A549 (cell line): ENCODE data around the gene CTRB2. TPM values are rescaled to one million over a fixed set of nuclear protein-coding genes. Genes with fewer than 3 reads are reported as not detected.

ENCODE experiments used
- ATAC-seq, 2 experiments: fragments of 200-7000 bp in 1 of 2; fragments of >200 bp in 1 of 2; cut with Nextera tagmentation in 1 of 2; cut with Tn5 transposase in 1 of 2; 3 replicates each; pipeline versions ENCODE4 v1.8.0 to v1.9.1; 2018 to 2020; ENCODE audit warnings: mild to moderate bottlenecking in 1 of 2, moderate library complexity in 1 of 2
- CTCF ChIA-PET: fragments of 300-600 bp; sonication (Branson Sonifier 250); formaldehyde crosslinking; extraction: SDS; loops from one replicate; lab custom pipeline; 2021; ENCODE audit warnings: antibody characterized with exemption, inconsistent platforms; lab: Yijun Ruan, JAX
- POLR2A ChIA-PET: fragments of 350-600 bp; formaldehyde crosslinking; extraction: SDS; loops from one replicate; lab custom pipeline; 2021; ENCODE audit warnings: antibody characterized with exemption, inconsistent platforms; lab: Yijun Ruan, JAX
- DNase-seq, 2 experiments: peaks; one replicate each; pipeline versions ENCODE4 v3.0.0 to v3.0.0-alpha.2; 2011 to 2016; ENCODE audit warnings: low read depth in 1 of 2, low spot score in 1 of 2
- FAIRE-seq: peaks from 2 replicates; lab custom pipeline; 2011; peaks lifted over from hg19 to GRCh38; lab: Jason Lieb, UNC
- H3K27ac ChIP-seq, 2 experiments: fragments of >200 bp; sonication (Bioruptor Twin); formaldehyde crosslinking; 3 replicates each; pipeline ENCODE4 v1.5.1; 2016 to 2017
- H3K4me1 ChIP-seq: fragments of >200 bp; sonication (Bioruptor Twin); formaldehyde crosslinking; 3 replicates; pipeline ENCODE4 v1.6.1; 2016
- H3K4me2 ChIP-seq: fragments of >200 bp; sonication (Bioruptor Twin); formaldehyde crosslinking; 3 replicates; pipeline ENCODE4 v1.6.1; 2016
- H3K4me3 ChIP-seq: fragments of >200 bp; sonication (Bioruptor Twin); formaldehyde crosslinking; 3 replicates; pipeline ENCODE4 v1.5.1; 2016
- H3K9me3 ChIP-seq: fragments of >200 bp; sonication (Bioruptor Twin); formaldehyde crosslinking; 3 replicates; pipeline ENCODE4 v1.6.1; 2016
- BHLHE40 ChIP-seq: IDR thresholded peaks from 2 replicates; pipeline ENCODE4 v1.6.1; 2012; ENCODE audit warnings: low read depth, low read length, inconsistent platforms
- CBX8 ChIP-seq: fragments of 200-600 bp; sonication (generic); IDR thresholded peaks from 2 replicates; pipeline ENCODE4 v1.6.1; 2016
- CHD2 ChIP-seq: fragments of 150-350 bp; IDR thresholded peaks from 2 replicates; pipeline ENCODE4 v1.6.1; 2014; ENCODE audit warnings: low read length; ENCODE audit not compliant: partially characterized antibody
- HOXA7 ChIP-seq: fragments of 250-450 bp; sonication (Bioruptor Pico); IDR thresholded peaks from 2 replicates; pipeline ENCODE4 v1.5.0; 2020; ENCODE audit warnings: mild to moderate bottlenecking, moderate library complexity
- HOXB13 ChIP-seq: fragments of 250-450 bp; sonication (Bioruptor Pico); IDR thresholded peaks from 2 replicates; pipeline ENCODE4 v1.5.0; 2020; ENCODE audit warnings: low read depth, mild to moderate bottlenecking, moderate library complexity
- JUN ChIP-seq, 2 experiments: fragments of >200 bp; sonication (Bioruptor Twin); formaldehyde crosslinking; IDR thresholded peaks; 2 replicates in 1 of 2; 3 replicates in 1 of 2; pipeline ENCODE4 v1.6.1; 2016 to 2017
- KDM1A ChIP-seq: fragments of 200-600 bp; sonication (generic); IDR thresholded peaks from 2 replicates; pipeline ENCODE4 v1.6.1; 2016; ENCODE audit warnings: low read depth, mild to moderate bottlenecking
- NFE2L2 ChIP-seq: fragments of 150-350 bp; conservative IDR thresholded peaks from 2 replicates; pipeline ENCODE4 v1.6.1; 2014; ENCODE audit warnings: low read length
- RAD21 ChIP-seq, 2 experiments: fragments of >200 bp in 1 of 2; sonication (Bioruptor Twin) in 1 of 2; formaldehyde crosslinking in 1 of 2; IDR thresholded peaks in 1 of 2; conservative IDR thresholded peaks in 1 of 2; 2 replicates in 1 of 2; 3 replicates in 1 of 2; pipeline ENCODE4 v1.6.1; 2012 to 2018; ENCODE audit warnings: inconsistent platforms in 1 of 2
- RARB ChIP-seq: fragments of 250-450 bp; sonication (Bioruptor Pico); IDR thresholded peaks from 2 replicates; pipeline ENCODE4 v1.8.0; 2021; ENCODE audit warnings: mild to moderate bottlenecking, moderate library complexity
- RCOR1 ChIP-seq: fragments of 150-350 bp; IDR thresholded peaks from 2 replicates; pipeline ENCODE4 v1.6.1; 2014; ENCODE audit warnings: antibody characterized with exemption, low read length, low read depth
- SREBF2 ChIP-seq: fragments of 450-650 bp; IDR thresholded peaks from 2 replicates; pipeline ENCODE4 v1.6.1; 2014; ENCODE audit warnings: mild to moderate bottlenecking, moderate library complexity
- WGBS: methylation state at CpG from one replicate; pipeline ENCODE4 v1.1.6; 2017; ENCODE audit errors: missing lambda C conversion rate; 5-methylcytosine and 5-hydroxymethylcytosine counted together
- polyA plus RNA-seq, 4 experiments: library from polyadenylated mRNA; depleted of rRNA in 3 of 4; stranded (reverse); fragments of >200 nt; fragmentation: RNase III in 1 of 4; extraction: RNeasy Plus Mini Kit Qiagen cat#74134 plus additional on column Dnase treatment in 1 of 4; gene quantifications; 2 replicates in 3 of 4; 3 replicates in 1 of 4; pipeline ENCODE4 v1.2.3, GENCODE V29; 2011 to 2017
- TF ChIP-seq, protein P1 (sequence below): fragments of 250-450 bp; sonication (Bioruptor Pico); IDR thresholded peaks from 2 replicates; pipeline ENCODE4 v1.5.0; 2020; ENCODE audit warnings: low read depth, mild to moderate bottlenecking, moderate library complexity
- TF ChIP-seq, protein P2 (sequence below): fragments of >200 bp; sonication (Bioruptor Twin); formaldehyde crosslinking; IDR thresholded peaks from 3 replicates; pipeline ENCODE4 v1.5.1; 2016
- TF ChIP-seq, protein P3 (sequence below): IDR thresholded peaks from 2 replicates; pipeline ENCODE4 v1.6.1; 2012; ENCODE audit warnings: low read depth, borderline replicate concordance
- TF ChIP-seq, protein P4 (sequence below): IDR thresholded peaks from 2 replicates; pipeline ENCODE4 v1.6.1; 2012
- TF ChIP-seq, protein P5 (sequence below): fragments of >200 bp; sonication (Bioruptor Twin); formaldehyde crosslinking; IDR thresholded peaks from 3 replicates; pipeline ENCODE4 v1.6.1; 2016
- TF ChIP-seq, protein P6 (sequence below): IDR thresholded peaks from 2 replicates; pipeline ENCODE4 v1.6.1; 2012

CTRB2 gene
- polyA plus RNA-seq, 2 of the 4 experiments (the other 2 are of a cell fraction): not detected

DNA sequence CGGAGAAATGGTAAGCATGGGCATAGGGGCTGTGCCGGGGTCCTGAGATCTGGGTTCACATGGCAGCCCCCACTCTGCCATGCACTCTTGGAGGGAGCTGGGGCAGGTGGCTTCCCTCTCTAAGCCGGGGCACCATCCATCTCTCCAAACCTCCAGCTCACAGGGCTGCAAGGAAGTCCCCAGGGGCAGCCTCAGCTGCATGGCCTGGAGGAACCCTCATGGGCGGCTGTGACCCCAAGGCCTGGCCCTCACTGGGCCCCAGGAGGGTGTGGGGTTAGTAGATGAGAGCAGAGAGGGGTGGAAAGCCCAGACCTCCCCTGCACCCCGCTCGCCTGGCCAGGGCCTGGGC lies 2.6 kb downstream of the CTRB2 start:
- ChIA-PET POLR2A (no interaction called here), CTCF (interaction anchor here (0.6 to 10.4 kb wide), 4 partner anchors 11 to 197 kb away, joined by 3 to 158 read pairs (median 63); no protein-coding TSS in a partner anchor)
- Histone ChIP-seq H3K4me2 (no peak overlapping the region), H3K4me3 (no peak overlapping the region), H3K27ac (no peak overlapping the region), H3K9me3 (no peaks in the 10 kb centered on the region), H3K4me1 (no peaks in the 10 kb centered on the region)
- ATAC-seq (peak in 1 of 2 experiments; percentile 49; a peak in 3 of 6 replicates), DNase-seq (no peak), FAIRE-seq (no peak)
- WGBS: 79% methylated on average over 5 of the region's 6 CpGs
- TF ChIP-seq CHD2: no peak
- TF ChIP-seq RCOR1: no peak
- no peak for TF ChIP-seq CBX8
- TF ChIP-seq, protein P1, sequence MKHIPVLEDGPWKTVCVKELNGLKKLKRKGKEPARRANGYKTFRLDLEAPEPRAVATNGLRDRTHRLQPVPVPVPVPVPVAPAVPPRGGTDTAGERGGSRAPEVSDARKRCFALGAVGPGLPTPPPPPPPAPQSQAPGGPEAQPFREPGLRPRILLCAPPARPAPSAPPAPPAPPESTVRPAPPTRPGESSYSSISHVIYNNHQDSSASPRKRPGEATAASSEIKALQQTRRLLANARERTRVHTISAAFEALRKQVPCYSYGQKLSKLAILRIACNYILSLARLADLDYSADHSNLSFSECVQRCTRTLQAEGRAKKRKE (CRISPR knock-in tag): no peak
- TF ChIP-seq RAD21 (conservative IDR thresholded peaks at IDR 0.05 in 1 of 2, IDR thresholded peaks at IDR 0.05 in 1 of 2): no peak
- TF ChIP-seq, protein P2, sequence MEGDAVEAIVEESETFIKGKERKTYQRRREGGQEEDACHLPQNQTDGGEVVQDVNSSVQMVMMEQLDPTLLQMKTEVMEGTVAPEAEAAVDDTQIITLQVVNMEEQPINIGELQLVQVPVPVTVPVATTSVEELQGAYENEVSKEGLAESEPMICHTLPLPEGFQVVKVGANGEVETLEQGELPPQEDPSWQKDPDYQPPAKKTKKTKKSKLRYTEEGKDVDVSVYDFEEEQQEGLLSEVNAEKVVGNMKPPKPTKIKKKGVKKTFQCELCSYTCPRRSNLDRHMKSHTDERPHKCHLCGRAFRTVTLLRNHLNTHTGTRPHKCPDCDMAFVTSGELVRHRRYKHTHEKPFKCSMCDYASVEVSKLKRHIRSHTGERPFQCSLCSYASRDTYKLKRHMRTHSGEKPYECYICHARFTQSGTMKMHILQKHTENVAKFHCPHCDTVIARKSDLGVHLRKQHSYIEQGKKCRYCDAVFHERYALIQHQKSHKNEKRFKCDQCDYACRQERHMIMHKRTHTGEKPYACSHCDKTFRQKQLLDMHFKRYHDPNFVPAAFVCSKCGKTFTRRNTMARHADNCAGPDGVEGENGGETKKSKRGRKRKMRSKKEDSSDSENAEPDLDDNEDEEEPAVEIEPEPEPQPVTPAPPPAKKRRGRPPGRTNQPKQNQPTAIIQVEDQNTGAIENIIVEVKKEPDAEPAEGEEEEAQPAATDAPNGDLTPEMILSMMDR: no peak
- no peak for TF ChIP-seq BHLHE40
- TF ChIP-seq, protein P3, sequence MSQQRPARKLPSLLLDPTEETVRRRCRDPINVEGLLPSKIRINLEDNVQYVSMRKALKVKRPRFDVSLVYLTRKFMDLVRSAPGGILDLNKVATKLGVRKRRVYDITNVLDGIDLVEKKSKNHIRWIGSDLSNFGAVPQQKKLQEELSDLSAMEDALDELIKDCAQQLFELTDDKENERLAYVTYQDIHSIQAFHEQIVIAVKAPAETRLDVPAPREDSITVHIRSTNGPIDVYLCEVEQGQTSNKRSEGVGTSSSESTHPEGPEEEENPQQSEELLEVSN: no peak
- TF ChIP-seq HOXA7 (CRISPR knock-in tag): no peak

DNA sequence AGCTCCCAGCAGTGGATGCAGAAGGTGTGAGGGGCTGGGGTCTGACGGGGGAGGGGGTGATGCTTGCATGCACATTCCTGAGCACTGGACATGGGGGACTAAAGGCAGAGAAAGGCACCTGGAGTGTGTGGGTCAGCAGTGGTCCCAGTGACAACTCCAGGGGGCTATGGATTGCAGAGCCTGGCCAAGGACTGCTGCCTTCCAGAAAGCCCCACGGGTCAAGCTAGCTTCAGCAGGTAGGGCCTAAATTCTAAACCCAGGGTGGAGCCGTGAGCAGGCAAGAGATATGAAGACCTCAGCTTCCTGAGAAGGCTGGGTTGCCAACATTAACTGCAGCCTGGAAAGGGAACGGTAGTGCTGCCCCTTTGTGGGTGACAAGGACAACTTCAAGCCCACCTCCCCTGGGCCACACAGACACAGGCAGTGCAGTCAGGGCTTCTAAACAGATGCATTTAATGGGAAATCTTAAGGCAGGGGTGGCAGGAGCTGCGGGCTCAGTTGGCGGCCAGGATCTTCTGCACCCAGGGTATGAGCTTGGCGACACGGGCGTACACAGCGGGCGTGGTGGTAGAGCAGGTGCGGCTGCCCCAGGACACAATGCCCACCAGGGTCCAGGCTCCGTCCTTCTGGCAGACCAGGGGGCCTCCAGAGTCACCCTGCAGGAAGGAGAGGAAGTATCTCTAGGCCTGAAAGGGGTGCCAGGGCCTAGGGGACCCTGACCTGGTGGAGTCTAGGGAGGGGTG lies 3.1 kb downstream of the CTRB2 start:
- Histone ChIP-seq H3K4me3 (no peak overlapping the region), H3K9me3 (no peaks in the 10 kb centered on the region)
- WGBS: 73% methylated on average over 13 of the region's 13 CpGs
- FAIRE-seq (no peak), ATAC-seq (no peak), DNase-seq (no peak)
- POLR2A ChIA-PET: no interaction called here
- CTCF ChIA-PET: interaction anchor here (0.6 to 10.4 kb wide), 5 partner anchors 11 to 198 kb away, joined by 3 to 158 read pairs (median 3); no protein-coding TSS in a partner anchor
- no peak for TF ChIP-seq RARB (CRISPR knock-in tag)
- TF ChIP-seq, protein P4, sequence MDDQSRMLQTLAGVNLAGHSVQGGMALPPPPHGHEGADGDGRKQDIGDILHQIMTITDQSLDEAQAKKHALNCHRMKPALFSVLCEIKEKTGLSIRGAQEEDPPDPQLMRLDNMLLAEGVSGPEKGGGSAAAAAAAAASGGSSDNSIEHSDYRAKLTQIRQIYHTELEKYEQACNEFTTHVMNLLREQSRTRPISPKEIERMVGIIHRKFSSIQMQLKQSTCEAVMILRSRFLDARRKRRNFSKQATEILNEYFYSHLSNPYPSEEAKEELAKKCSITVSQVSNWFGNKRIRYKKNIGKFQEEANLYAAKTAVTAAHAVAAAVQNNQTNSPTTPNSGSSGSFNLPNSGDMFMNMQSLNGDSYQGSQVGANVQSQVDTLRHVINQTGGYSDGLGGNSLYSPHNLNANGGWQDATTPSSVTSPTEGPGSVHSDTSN: no peak
- no peak for TF ChIP-seq NFE2L2
- TF ChIP-seq JUN (IDR thresholded peaks at IDR 0.05): no peak
- TF ChIP-seq, protein P5, sequence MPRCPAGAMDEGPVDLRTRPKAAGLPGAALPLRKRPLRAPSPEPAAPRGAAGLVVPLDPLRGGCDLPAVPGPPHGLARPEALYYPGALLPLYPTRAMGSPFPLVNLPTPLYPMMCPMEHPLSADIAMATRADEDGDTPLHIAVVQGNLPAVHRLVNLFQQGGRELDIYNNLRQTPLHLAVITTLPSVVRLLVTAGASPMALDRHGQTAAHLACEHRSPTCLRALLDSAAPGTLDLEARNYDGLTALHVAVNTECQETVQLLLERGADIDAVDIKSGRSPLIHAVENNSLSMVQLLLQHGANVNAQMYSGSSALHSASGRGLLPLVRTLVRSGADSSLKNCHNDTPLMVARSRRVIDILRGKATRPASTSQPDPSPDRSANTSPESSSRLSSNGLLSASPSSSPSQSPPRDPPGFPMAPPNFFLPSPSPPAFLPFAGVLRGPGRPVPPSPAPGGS: no peak
- TF ChIP-seq, protein P3: no peak
- TF ChIP-seq, protein P6, sequence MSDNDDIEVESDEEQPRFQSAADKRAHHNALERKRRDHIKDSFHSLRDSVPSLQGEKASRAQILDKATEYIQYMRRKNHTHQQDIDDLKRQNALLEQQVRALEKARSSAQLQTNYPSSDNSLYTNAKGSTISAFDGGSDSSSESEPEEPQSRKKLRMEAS: no peak
- TF ChIP-seq, protein P1 (CRISPR knock-in tag): no peak
- no peak for TF ChIP-seq KDM1A
- no peak for TF ChIP-seq SREBF2
- no peak for TF ChIP-seq HOXB13 (CRISPR knock-in tag)
- TF ChIP-seq, all 56 proteins: peak for 0
- no peak overlapping the region for H3K4me2 ChIP-seq
- no peaks in the 10 kb centered on the region for H3K4me1 ChIP-seq
- H3K27ac ChIP-seq: no peak overlapping the region
